IPS-18c (cell line): ENCODE data around the gene EMX1.
A peak's percentile ranks its signal among the peaks of the same experiment; 100 is the strongest.

Experiments used
- H3K4me3 ChIP-seq: 2 replicates; pipeline ENCODE4 v1.7.0; 2013; ENCODE audit warnings: low read depth, mild to moderate bottlenecking, low read length, moderate library complexity; ENCODE audit not compliant: insufficient read depth
- H3K9me3 ChIP-seq: one replicate; pipeline ENCODE4 v1.6.1; 2013; ENCODE audit warnings: mild to moderate bottlenecking, low read length, moderate library complexity; ENCODE audit not compliant: control insufficient read depth, insufficient read depth

The EMX1 gene

GRCh38 chr2:72949045-72949444 lies 31.7 kb downstream of the EMX1 start:
- no peak overlapping the region for H3K4me3 ChIP-seq
- no peaks in the 10 kb centered on the region for H3K9me3 ChIP-seq

GRCh38 chr2:72949642-72950041 lies 32.3 kb downstream of the EMX1 start:
- Histone ChIP-seq H3K9me3 (no peaks in the 10 kb centered on the region), H3K4me3 (no peak overlapping the region)

GRCh38 chr2:72950558-72951255 lies 33.4 kb downstream of the EMX1 start:
- H3K4me3 ChIP-seq: no peak overlapping the region
- no peaks in the 10 kb centered on the region for H3K9me3 ChIP-seq

GRCh38 chr2:72951303-72952095 lies 34.2 kb downstream of the EMX1 start:
- no peaks in the 10 kb centered on the region for H3K9me3 ChIP-seq

GRCh38 chr2:72952110-72952823 lies 34.9 kb downstream of the EMX1 start:
- H3K9me3 ChIP-seq: no peaks in the 10 kb centered on the region
- H3K4me3 ChIP-seq: peak overlapping the region; percentile 28; the same call in 1 of the 2 replicates

More at GRCh38 chr2:72951303-72952095, 34.2 kb downstream of the EMX1 start:
- peak overlapping the region; percentile 28; the same call in 1 of the 2 replicates for H3K4me3 ChIP-seq

GRCh38 chr2:72952961-72953360 lies 35.6 kb downstream of the EMX1 start:
- Histone ChIP-seq H3K4me3 (no peak overlapping the region), H3K9me3 (no peaks in the 10 kb centered on the region)

GRCh38 chr2:72953528-72953927 lies 36.2 kb downstream of the EMX1 start:
- Histone ChIP-seq H3K9me3 (no peaks in the 10 kb centered on the region), H3K4me3 (no peak overlapping the region)

GRCh38 chr2:72953976-72954375 lies 36.7 kb downstream of the EMX1 start:
- no peak overlapping the region for H3K4me3 ChIP-seq
- H3K9me3 ChIP-seq: no peaks in the 10 kb centered on the region

GRCh38 chr2:72954376-72955227 lies 37.3 kb downstream of the EMX1 start:
- no peak overlapping the region for H3K4me3 ChIP-seq
- no peaks in the 10 kb centered on the region for H3K9me3 ChIP-seq

GRCh38 chr2:72955228-72956049 lies 38.1 kb downstream of the EMX1 start:
- Histone ChIP-seq H3K9me3 (no peaks in the 10 kb centered on the region), H3K4me3 (no peak overlapping the region)

- Histone ChIP-seq H3K9me3 (no peaks in the 10 kb centered on the region), H3K4me3 (no peak overlapping the region)
These were observed 38.7 kb downstream of the EMX1 start for GRCh38 chr2:72956050-72956395.

- Histone ChIP-seq H3K4me3 (no peak overlapping the region), H3K9me3 (no peaks in the 10 kb centered on the region)
These were observed 39.6 kb downstream of the EMX1 start for GRCh38 chr2:72956936-72957335.

GRCh38 chr2:72958542-72959385 lies 41.4 kb downstream of the EMX1 start:
- no peak overlapping the region for H3K4me3 ChIP-seq
- H3K9me3 ChIP-seq: no peaks in the 10 kb centered on the region

GRCh38 chr2:72959554-72959953 lies 42.2 kb downstream of the EMX1 start:
- Histone ChIP-seq H3K4me3 (no peak overlapping the region), H3K9me3 (no peaks in the 10 kb centered on the region)

- Histone ChIP-seq H3K9me3 (no peaks in the 10 kb centered on the region), H3K4me3 (no peak overlapping the region)
These were observed 43.0 kb downstream of the EMX1 start for GRCh38 chr2:72959995-72960981.
